Mucosa of gallbladder (tissue), 1 donor: Measurements from ENCODE around the gene TSPOAP1. TPM values are rescaled to one million over a fixed set of nuclear protein-coding genes. Genes with fewer than 3 reads are reported as not detected.
A peak's percentile ranks its signal among the peaks of the same experiment; 100 is the strongest.

ENCODE experiments used
- DNase-seq: peaks from one replicate; pipeline ENCODE4 v3.0.0-alpha.2; 2020; ENCODE audit warnings: low spot score
- total RNA-seq: library from RNA; stranded (reverse); gene quantifications from one replicate; pipeline ENCODE4 v1.2.1, GENCODE V29; 2021
- donor health status: DM: no; HTN: no; CAD: no.

Gene TSPOAP1
- total RNA-seq, 1 donor from 2014 or later = 30.2 TPM

DNA sequence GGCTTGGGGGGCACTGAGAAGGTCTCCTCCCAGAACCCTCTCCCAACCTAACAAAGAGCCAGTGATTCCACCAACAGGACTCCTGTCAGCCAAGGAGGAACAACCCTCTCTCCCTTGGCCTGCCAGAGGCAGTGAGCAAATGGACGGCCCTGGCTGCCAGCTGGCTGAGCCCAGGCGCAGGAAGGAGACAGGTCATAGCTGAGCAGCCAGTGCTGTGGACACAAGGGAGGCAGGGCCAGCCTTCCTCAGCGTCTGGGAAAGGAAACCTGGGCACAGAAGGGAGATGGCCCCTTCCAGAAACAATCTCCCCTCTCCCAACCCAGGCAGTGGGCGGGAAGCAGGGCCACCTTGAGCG, 50.0 kb downstream of the TSPOAP1 start:
- DNase-seq = no peak

- DNase-seq = no peak
These were observed 50.6 kb downstream of the TSPOAP1 start for GRCh38 chr17:58277802-58278595.

DNA sequence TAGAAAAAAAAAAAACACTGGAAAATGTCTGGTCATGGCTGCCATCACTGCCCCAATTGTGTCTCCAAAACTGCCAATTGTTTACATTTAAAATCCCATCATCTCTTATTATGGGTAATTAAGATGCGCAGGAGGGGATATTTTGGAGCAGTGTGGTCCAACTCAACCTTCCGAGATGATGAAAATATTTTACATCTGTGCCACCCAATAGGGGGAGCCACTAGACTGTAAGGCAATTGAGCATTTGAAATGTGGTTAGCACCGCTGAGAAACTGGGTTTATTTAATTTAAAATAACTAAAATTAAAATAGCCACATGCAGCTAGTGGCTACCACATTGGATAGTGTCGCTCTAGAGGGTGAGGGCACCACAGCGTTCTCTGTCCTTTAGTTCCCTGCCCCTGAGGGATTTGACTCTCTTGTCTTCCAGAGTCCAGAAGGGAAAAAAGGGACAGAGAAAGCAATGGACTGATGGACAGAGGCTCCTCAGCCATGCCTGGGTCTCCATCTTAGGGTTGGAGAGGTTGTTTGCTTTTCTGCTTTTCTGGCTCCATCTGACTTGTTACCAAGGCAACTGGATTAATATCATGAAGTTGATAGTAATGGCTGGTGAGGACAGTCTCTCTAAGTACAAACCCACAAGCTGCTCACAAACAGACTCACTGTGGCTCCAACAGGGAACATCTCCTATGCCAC, 51.3 kb downstream of the TSPOAP1 start:
- DNase-seq = no peak

DNA sequence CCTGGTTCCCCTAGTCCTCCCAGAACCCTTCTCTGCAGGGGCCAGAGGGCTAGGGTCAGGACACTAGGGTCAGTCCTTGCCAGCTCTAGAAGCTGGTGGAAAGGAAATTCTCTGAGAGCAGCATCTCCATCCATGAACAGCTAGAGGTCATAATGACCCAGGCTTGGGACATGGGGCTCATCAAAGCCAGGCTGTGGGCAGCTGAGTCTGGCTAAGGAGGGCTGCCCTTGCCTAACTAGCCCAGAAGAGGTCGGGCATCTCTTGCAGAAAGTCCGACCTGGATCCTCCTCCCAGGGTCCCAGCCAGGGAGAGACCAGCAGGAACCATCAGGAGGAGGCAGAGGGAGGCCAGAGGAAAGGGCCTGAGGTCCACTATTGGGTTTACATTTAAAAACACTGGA, 52.2 kb downstream of the TSPOAP1 start:
- no peak for DNase-seq

- DNase-seq = no peak
These were observed 53.2 kb downstream of the TSPOAP1 start for GRCh38 chr17:58275417-58275816.

- no peak for DNase-seq
These were observed 55.0 kb downstream of the TSPOAP1 start for GRCh38 chr17:58273453-58274104.

DNA sequence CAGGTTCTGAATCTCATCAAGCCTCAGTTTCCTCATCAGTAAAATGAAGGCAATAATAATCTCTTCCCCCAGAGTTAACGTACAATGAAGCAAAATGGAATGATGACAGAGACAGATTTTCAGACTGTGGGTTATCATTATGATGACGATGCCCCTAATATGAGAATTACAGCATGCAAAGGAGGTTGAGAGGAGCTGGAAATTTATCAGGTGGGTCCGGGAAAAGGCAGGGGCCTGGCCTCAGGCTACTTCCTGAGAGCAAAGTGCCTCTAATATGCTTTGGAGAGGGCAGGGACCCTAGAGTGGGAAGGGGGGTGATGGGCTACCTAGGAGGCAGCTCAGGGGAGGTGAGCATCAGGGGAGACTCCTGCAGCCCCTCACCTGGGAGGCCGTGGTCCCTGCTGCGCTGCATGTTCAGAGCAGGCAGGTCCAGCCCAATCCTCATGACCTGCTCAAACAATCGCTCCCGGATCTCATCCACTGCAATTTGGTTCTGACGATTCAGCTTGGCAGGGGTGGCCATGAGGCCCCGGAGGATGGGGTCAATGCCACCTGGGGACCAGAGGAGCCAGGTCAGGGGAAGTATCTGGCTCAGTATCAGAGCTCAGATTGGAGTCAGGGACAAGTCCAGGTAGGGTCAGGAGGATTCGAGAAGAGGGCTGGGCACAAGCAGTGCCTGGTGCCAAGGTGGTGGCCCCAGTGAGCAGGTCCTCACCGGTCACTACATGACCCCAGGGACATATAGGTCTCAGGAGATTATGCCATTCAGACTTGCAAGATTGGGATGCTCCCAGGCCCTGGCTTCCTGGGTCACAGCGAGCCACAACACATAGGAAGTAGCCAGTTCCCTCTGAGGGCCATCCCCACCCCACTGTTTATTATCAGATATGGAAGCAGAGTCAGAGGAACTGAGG, 56.0 kb downstream of the TSPOAP1 start:
- no peak for DNase-seq

- no peak for DNase-seq
These were observed 57.2 kb downstream of the TSPOAP1 start for GRCh38 chr17:58271216-58271931.

- DNase-seq = no peak
These were observed 57.9 kb downstream of the TSPOAP1 start for GRCh38 chr17:58270476-58271215.

- DNase-seq = no peak
These were observed 58.9 kb downstream of the TSPOAP1 start for GRCh38 chr17:58269557-58270291.

DNA sequence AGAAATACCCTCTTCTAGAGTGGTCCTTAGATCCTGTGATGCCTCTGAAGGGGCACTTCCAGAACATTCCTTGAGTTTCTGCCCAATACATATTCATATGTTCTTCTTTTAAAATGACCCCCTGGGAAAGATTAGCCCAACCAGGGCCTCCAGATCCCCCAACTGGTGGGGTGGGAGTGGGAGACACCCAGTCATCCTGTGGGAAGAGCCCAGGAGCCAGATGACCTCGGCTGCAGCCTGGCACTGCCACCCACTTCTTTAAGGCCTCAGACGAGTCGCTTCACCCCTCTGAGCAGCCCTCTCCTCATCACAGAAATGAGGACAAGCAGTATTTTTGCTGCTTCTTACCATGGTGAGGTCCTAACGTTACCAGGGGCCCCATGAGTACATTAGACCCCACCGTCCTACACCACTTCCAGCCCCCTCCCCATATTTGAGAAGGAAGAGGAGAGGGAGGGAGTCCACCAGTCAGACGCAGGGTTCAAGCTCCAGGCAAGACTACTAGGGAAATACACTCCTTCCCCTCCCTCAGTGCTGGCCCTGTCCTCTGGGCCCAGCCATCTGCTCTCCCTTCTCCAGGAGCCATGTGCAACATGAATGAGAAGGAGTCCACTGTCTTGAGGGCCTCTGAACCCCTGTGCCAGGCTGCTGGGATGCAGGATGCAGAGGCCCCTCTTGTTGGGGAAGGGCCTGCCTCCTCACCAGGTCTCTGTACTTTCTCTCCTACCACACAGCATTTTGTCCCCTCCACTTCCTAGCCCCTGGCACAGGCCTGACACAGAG, 59.6 kb downstream of the TSPOAP1 start:
- peak; percentile 6 for DNase-seq

- peak; percentile 6 for DNase-seq
These were observed 60.3 kb downstream of the TSPOAP1 start for GRCh38 chr17:58268326-58268725.

DNA sequence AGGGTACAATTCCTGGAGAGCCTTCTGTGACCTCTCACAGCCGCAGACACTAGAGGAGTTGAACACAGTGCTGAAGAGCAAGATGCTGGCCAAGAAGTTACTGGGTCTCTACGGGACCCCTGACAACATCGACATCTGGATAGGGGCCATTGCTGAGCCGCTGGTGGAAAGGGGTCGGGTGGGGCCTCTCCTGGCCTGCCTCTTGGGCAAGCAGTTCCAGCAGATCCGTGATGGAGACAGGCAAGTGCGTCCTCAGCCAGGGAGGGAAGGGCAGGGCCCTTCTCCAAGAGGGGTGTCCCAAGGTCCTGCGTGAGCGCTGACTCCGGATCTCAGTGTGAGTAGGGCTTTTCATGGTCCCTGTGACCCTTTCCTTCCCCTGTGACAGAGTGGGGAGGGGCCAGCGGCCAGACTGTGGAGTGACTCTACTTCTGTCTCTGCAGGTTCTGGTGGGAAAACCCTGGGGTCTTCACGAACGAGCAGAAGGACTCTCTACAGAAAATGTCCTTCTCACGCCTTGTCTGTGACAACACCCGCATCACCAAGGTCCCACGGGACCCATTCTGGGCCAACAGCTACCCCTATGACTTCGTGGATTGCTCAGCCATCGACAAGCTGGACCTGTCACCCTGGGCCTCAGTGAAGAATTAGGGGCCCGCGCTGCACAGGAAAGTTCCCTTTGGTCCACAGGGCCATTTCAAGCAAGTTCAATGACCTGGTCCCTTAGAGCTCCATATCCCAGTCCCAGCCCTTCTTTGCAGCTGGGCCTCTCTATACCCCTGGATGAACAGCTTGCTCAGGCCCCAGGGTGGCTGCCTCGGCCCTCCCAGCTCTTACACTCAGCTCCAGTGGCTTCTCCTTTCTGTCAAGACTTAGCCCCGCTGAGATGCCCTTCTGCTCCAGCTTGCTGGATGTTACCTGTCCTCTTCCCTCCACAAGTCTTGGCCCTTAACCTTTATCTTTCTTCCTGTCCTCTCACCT, 61.0 kb downstream of the TSPOAP1 start:
- DNase-seq = no peak

DNA sequence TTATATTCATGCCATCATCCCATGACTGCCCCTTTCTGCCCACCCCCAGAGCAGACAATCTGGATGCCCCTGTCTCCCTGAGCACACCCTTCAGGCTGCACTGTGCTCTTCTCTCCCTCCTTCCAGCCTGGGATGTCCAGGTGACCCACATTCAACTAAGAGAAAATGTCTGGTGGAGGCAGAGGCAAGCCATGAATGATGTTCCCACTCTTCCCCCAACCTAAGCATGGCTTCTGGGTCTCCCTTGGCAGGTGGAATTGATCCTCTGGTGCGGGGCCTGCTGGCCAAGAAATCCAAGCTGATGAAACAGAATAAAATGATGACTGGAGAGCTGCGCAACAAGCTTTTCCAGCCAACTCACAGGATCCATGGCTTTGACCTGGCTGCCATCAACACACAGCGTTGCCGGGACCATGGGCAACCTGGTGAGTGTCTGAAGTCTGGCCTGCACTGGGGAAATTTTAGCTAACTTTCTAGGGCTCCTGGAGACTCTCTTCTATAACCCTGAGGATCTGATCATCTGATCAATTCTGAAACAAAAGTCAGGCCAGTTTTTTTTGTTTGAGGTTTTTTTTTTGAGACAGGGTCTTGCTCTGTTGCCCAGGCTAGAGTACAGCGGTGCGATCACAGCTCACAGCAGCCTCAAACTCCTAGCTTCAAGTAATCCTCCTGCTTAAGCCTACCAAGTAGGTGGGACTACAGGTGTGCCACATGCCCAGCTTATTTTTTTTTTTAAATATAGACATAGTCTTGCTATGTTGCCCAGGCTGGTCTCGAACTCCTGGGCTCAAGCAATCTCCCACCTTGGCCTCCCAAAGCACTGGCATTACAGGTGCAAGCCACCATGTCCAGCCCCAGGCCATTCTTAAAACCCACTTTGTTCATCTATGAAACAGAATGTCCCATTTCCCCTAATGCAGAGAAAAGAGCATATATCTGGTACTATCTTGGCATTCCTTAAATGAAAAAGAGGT, 62.4 kb downstream of the TSPOAP1 start:
- no peak for DNase-seq

- DNase-seq = no peak
These were observed 63.3 kb downstream of the TSPOAP1 start for GRCh38 chr17:58265271-58265670.

- no peak for DNase-seq
These were observed 64.0 kb downstream of the TSPOAP1 start for GRCh38 chr17:58264407-58265103.
